ENCODE results near the gene TTC7B.

- TF ChIP-seq CTCF (conservative IDR thresholded peaks at IDR 0.05) (no peak), ZFX (IDR thresholded peaks at IDR 0.05) (no peak)
These were observed 214.7 kb downstream of the TTC7B start for GRCh38 chr14:90601563-90601962.

Measured in C4-2B (cell line).